ENCODE data around the gene EMC10. TPM values are rescaled to one million over a fixed set of nuclear protein-coding genes. Genes with fewer than 3 reads are reported as not detected.

Gene EMC10
- total and polyA plus RNA-seq, 2 of the 4 experiments (the other 2 are of a cell fraction), result 11.3 to 90.9 TPM

DNA sequence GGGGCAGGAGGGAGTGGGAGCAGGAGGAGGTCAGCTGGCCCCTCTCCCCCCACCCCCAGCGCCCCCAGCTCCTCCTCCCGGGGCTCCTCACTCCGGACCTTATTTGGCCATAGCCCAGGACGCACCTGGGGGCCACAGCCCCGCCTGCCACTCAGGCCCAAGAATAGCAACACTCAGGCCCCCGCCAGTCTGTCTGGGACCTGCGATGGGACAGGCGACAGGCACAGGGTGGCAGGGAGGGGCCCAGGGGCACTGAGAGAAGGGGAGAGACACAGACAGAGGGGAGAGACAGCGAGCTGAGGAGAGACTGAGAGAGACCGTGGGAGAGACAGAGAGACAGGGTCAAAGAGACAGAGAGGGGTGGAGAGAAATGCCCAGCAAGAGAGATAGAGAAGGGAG lies 24.4 kb downstream of the EMC10 start:
- POLR2A ChIA-PET (ENCODE audit: unreplicated experiment), result no interaction called here
- no peak overlapping the region for H3K4ac ChIP-seq (ENCODE audit: low read depth, low read length)
- H3K23ac ChIP-seq (ENCODE audit: low read depth, low read length), result no peak overlapping the region
- no peak overlapping the region for H2BK20ac ChIP-seq (ENCODE audit: low read depth, low read length)
- H2AK9ac ChIP-seq (replicated peaks; ENCODE audit: low read depth, low read length, poor library complexity), result no peak overlapping the region
- no peaks in the 10 kb centered on the region for H4K20me1 ChIP-seq (ENCODE audit: insufficient read depth, low read length)
- no peak overlapping the region for H2AK5ac ChIP-seq (ENCODE audit: low read depth, low read length)
- no peaks in the 10 kb centered on the region for H3K9me3 ChIP-seq (ENCODE audit: control insufficient read depth, insufficient read depth, low read length)
- H4K91ac ChIP-seq (ENCODE audit: insufficient read depth, low read depth, low read length), result no peak overlapping the region
- H3K4me1 ChIP-seq (ENCODE audit: control insufficient read depth, insufficient read depth, low read length), result no peaks in the 10 kb centered on the region
- intact Hi-C loops (cut with micrococcal nuclease) (no loop called here), dilution Hi-C loops (cut with HindIII; ENCODE audit: low sequenced_read_pairs, unreplicated experiment) (no loop called here), in situ Hi-C loops (cut with MboI; ENCODE audit: low sequenced_read_pairs) (no loop called here)
- CTCF ChIA-PET, result no interaction called here
- H3K27ac ChIP-seq (ENCODE audit: insufficient read depth, low read length), result no peak overlapping the region
- no peaks in the 10 kb centered on the region for H3K9me1 ChIP-seq (ENCODE audit: insufficient read depth, low read length)
- no peak overlapping the region for H2BK120ac ChIP-seq (ENCODE audit: low read depth, low read length)
- H2BK15ac ChIP-seq (ENCODE audit: low read depth, low read length), result no peak overlapping the region
- H2BK5ac ChIP-seq (ENCODE audit: low read depth, low read length, poor library complexity, severe bottlenecking), result no peak overlapping the region
- 54% methylated on average over 5 of the region's 10 CpGs; no CpG with 5 or more reads in 1 of the 2 experiments for WGBS, 2 experiments (ENCODE audit: extremely low coverage in 2 of 2, insufficient read length in 1 of 2)
- H3K4me2 ChIP-seq (ENCODE audit: low read depth, low read length), result no peak overlapping the region
- no peaks in the 10 kb centered on the region for H3K79me1 ChIP-seq (ENCODE audit: low read depth in 1 of 2, low read length in 2 of 2)
- ATAC-seq (ENCODE audit: low read depth) (no peak), DNase-seq (no peak)
- H3K56ac ChIP-seq (ENCODE audit: extremely low read depth, insufficient read depth, low read length), result no peak overlapping the region
- no TSS peak for BruUV-seq (replicated peaks)
- no peak overlapping the region for H3K4me3 ChIP-seq (ENCODE audit: insufficient read depth, low read depth, low read length)
- H3K36me3 ChIP-seq (ENCODE audit: control insufficient read depth, insufficient read depth, low read length), result 0 out of 2 replicates have a peak, but pooled peaks cover 2% of the 10 kb centered on the region
- H3K27me3 ChIP-seq (ENCODE audit: control insufficient read depth, insufficient read depth, low read length), result peaks cover 23% of the 10 kb centered on the region; the same call in 1 of the 2 replicates
- H4K8ac ChIP-seq (ENCODE audit: low read depth in 2 of 2, low read length in 2 of 2), result no peak overlapping the region
- H3K9ac ChIP-seq (ENCODE audit: low read depth, low read length), result no peak overlapping the region
- no peak overlapping the region for H3K14ac ChIP-seq (replicated peaks; ENCODE audit: low read depth, low read length)
- H2AFZ ChIP-seq (replicated peaks; ENCODE audit: low read length, poor library complexity), result no peak overlapping the region
- no peak overlapping the region for H3K18ac ChIP-seq (ENCODE audit: low read depth, low read length)
- TF ChIP-seq RFX5 (IDR thresholded peaks at IDR 0.05; ENCODE audit: low read depth, low read length), result no peak
- no peak for TF ChIP-seq SMC3 (IDR thresholded peaks at IDR 0.05; ENCODE audit: low read depth, low read length)
- no peak for TF ChIP-seq RCOR1 (IDR thresholded peaks at IDR 0.05; ENCODE audit: insufficient replicate concordance, low read length)
- TF ChIP-seq CHD1 (IDR thresholded peaks at IDR 0.05; ENCODE audit: low read depth, low read length), result no peak
- TF ChIP-seq POLR2A (IDR thresholded peaks at IDR 0.05; ENCODE audit: low read depth, low read length), result no peak
- TF ChIP-seq MAFK (IDR thresholded peaks at IDR 0.05; ENCODE audit: low read depth, low read length), result no peak
- no peak overlapping the region for H4K5ac ChIP-seq (ENCODE audit: low read depth, low read length)

Measured in IMR-90 (cell line).